Testis (tissue), 3 donors: ENCODE data around the gene TSSC4. TPM values are rescaled to one million over a fixed set of nuclear protein-coding genes. Genes with fewer than 3 reads are reported as not detected.

ENCODE experiments used
- DNase-seq: peaks from one replicate; pipeline ENCODE4 v3.0.0-alpha.2; 2019
- H3K27ac ChIP-seq, 2 donors: fragments of 200-600 bp; sonication (generic); one replicate each; pipeline ENCODE4 v1.5.1; 2019
- H3K27me3 ChIP-seq: fragments of 200-600 bp; sonication (generic); one replicate; pipeline ENCODE4 v1.5.1; 2019
- H3K36me3 ChIP-seq: fragments of 200-600 bp; sonication (generic); one replicate; pipeline ENCODE4 v1.5.1; 2017; ENCODE audit warnings: low read depth; ENCODE audit errors: missing control alignments
- H3K4me1 ChIP-seq: fragments of 200-600 bp; sonication (generic); one replicate; pipeline ENCODE4 v1.5.1; 2019
- H3K4me3 ChIP-seq, 2 donors: fragments of 200-600 bp; sonication (generic); one replicate each; pipeline ENCODE4 v1.5.1; 2017 to 2019
- H3K9me3 ChIP-seq: fragments of 200-600 bp; sonication (generic); one replicate; pipeline ENCODE4 v1.5.1; 2017
- CTCF ChIP-seq, 3 experiments: fragments of 450-650 bp in 2 of 3; fragments of 200-600 bp in 1 of 3; sonication (generic) in 1 of 3; IDR thresholded peaks; one replicate each; pipeline ENCODE4 v1.5.1; 2016 to 2019; ENCODE audit warnings: antibody characterized with exemption in 3 of 3, mild to moderate bottlenecking in 2 of 3, moderate library complexity in 1 of 3
- POLR2A ChIP-seq: fragments of 450-650 bp; IDR thresholded peaks from one replicate; pipeline ENCODE4 v1.6.1; 2017; ENCODE audit warnings: antibody characterized with exemption, mild to moderate bottlenecking, moderate library complexity
- WGBS, 2 donors: methylation state at CpG; one replicate each; pipeline ENCODE4 v1.1.5; 2018; 5-methylcytosine and 5-hydroxymethylcytosine counted together
- intact Hi-C: fragments of 100-400 bp; cut with DNase I; formaldehyde crosslinking; loops from one replicate; pipeline ENCODE4 v1.15.1; 2023; ENCODE audit warnings: low total_unique reads
- polyA plus RNA-seq: library from polyadenylated mRNA; stranded (reverse); fragments of 350-450 nt; fragmentation: Illumina TruSeq; extraction: RNeasy Lipid Tissue Mini Kit (QIAGEN cat#74804); gene quantifications from one replicate; pipeline ENCODE4 v1.2.3, GENCODE V29; 2014; ENCODE audit warnings: low read depth, low replicate concordance; ENCODE audit not compliant: insufficient read depth
- total RNA-seq, 2 donors: library from RNA; depleted of rRNA; stranded (reverse); fragments of >200 nt; gene quantifications; one replicate each; pipeline ENCODE4 v1.2.3, GENCODE V29; 2016

TSSC4 gene
- total and polyA plus RNA-seq, 3 donors from 2014 or later: 87.4 to 133 (median 95.5) TPM

- no peak overlapping the region for H3K27ac ChIP-seq
- H3K4me1 ChIP-seq: peaks cover 6% of the 10 kb centered on the region
- no peaks in the 10 kb centered on the region for H3K27me3 ChIP-seq
- WGBS, 2 donors: 39 to 60% methylated on average over 1 to 23 of the region's 23 CpGs
- no peaks in the 10 kb centered on the region for H3K9me3 ChIP-seq
- no peak for DNase-seq
- intact Hi-C loops: no loop called here
- peak overlapping the region in 1 of 2 donors; percentile 41 for H3K4me3 ChIP-seq
- TF ChIP-seq CTCF (IDR thresholded peaks at IDR 0.05) (no peak), POLR2A (no peak)
- H3K36me3 ChIP-seq: no peaks in the 10 kb centered on the region
Observed at GRCh38 chr11:2445746-2446551, 45.4 kb downstream of the TSSC4 start.

- intact Hi-C loops: no loop called here
- H3K27me3 ChIP-seq: no peaks in the 10 kb centered on the region
- DNase-seq: no peak
- TF ChIP-seq POLR2A (no peak), CTCF (IDR thresholded peaks at IDR 0.05) (no peak)
- H3K9me3 ChIP-seq: no peaks in the 10 kb centered on the region
- WGBS, 2 donors: 78 to 84% methylated on average over 7 to 15 of the region's 15 CpGs
- no peak overlapping the region for H3K4me3 ChIP-seq
- no peak overlapping the region for H3K27ac ChIP-seq
- H3K4me1 ChIP-seq: peaks cover 6% of the 10 kb centered on the region
- no peaks in the 10 kb centered on the region for H3K36me3 ChIP-seq
Observed at GRCh38 chr11:2446590-2447252, 46.2 kb downstream of the TSSC4 start.

- no peak for DNase-seq
- TF ChIP-seq POLR2A (no peak), CTCF (IDR thresholded peaks at IDR 0.05) (no peak)
- Histone ChIP-seq H3K9me3 (no peaks in the 10 kb centered on the region), H3K4me3 (no peak overlapping the region), H3K4me1 (peaks cover 6% of the 10 kb centered on the region), H3K27ac (no peak overlapping the region), H3K27me3 (no peaks in the 10 kb centered on the region), H3K36me3 (no peaks in the 10 kb centered on the region)
- 68 to 70% methylated on average over 5 to 12 of the region's 12 CpGs for WGBS, 2 donors
- intact Hi-C loops: no loop called here
Observed at GRCh38 chr11:2447253-2447950, 46.9 kb downstream of the TSSC4 start.

GRCh38 chr11:2447951-2448650 lies 47.6 kb downstream of the TSSC4 start:
- Histone ChIP-seq H3K4me3 (no peak overlapping the region), H3K27me3 (no peaks in the 10 kb centered on the region), H3K9me3 (no peaks in the 10 kb centered on the region), H3K4me1 (peaks cover 6% of the 10 kb centered on the region), H3K36me3 (no peaks in the 10 kb centered on the region), H3K27ac (no peak overlapping the region)
- WGBS, 2 donors: 81 to 85% methylated on average over 5 to 10 of the region's 10 CpGs
- intact Hi-C loops: no loop called here
- DNase-seq: no peak
- TF ChIP-seq POLR2A (no peak), CTCF (IDR thresholded peaks at IDR 0.05) (no peak)
